Bronchus fibroblast of lung (primary cell): ENCODE data around the gene SWI5. TPM values are rescaled to one million over a fixed set of nuclear protein-coding genes. Genes with fewer than 3 reads are reported as not detected.

Source experiments
- total RNA-seq: library from RNA; depleted of rRNA; stranded (reverse); fragments of >200 nt; gene quantifications from 2 replicates; pipeline ENCODE4 v1.2.3, GENCODE V29; 2015

SWI5 gene
- total RNA-seq, result 44.6 and 49.2 TPM in 2 replicates

GRCh38 chr9:128276008-128276573 lies at the start of gene SWI5:
Gene SWI5, plus strand, starts transcription at chr9:128276276.

GRCh38 chr9:128275198-128276007 lies 673 bp upstream of the SWI5 start, which contains the start of gene GOLGA2:
Gene GOLGA2, minus strand, starts transcription at chr9:128276007. Its CDS starts 31 bp downstream, at chr9:128275976.

GRCh38 chr9:128322404-128323211 lies 46.5 kb downstream of the SWI5 start, which contains the start of the genes COQ4 and TRUB2:
Gene COQ4, plus strand, starts transcription at chr9:128322839. Its CDS starts 20 bp downstream, at chr9:128322859.
Gene TRUB2, minus strand, starts transcription at chr9:128322447. Its CDS starts 39 bp downstream, at chr9:128322408.

Other genes with a start within 250 kb of the SWI5 start
- 9.2 and 10.3 TPM in 2 replicates for gene NAIF1, start 209.0 kb upstream of the SWI5 start, total RNA-seq
- gene SLC25A25, start 208.0 kb upstream of the SWI5 start, total RNA-seq, result 11.1 and 11.4 TPM in 2 replicates
- 63.5 and 70.3 TPM in 2 replicates for gene PTGES2, start 148.5 kb upstream of the SWI5 start, total RNA-seq
- not detected in 2 replicates for gene LCN2, start 126.8 kb upstream of the SWI5 start, total RNA-seq
- 188 and 202 TPM in 2 replicates for gene BBLN, start 116.0 kb upstream of the SWI5 start, total RNA-seq
- gene CIZ1, start 84.7 kb upstream of the SWI5 start, total RNA-seq, result 60.9 and 68.8 TPM in 2 replicates
- 4.5 and 5.7 TPM in 2 replicates for gene DNM1, start 72.9 kb upstream of the SWI5 start, total RNA-seq
- gene GOLGA2, start 269 bp upstream of the SWI5 start, total RNA-seq, result 90.8 and 91.0 TPM in 2 replicates
- gene TRUB2, start 46.2 kb downstream of the SWI5 start, total RNA-seq, result 11.1 and 15.5 TPM in 2 replicates
- 48.3 and 53.5 TPM in 2 replicates for gene COQ4, start 46.6 kb downstream of the SWI5 start, total RNA-seq
- gene SLC27A4, start 64.3 kb downstream of the SWI5 start, total RNA-seq, result 20.7 and 21.1 TPM in 2 replicates
- gene URM1, start 95.1 kb downstream of the SWI5 start, total RNA-seq, result 43.3 and 45.6 TPM in 2 replicates
- 58.6 and 63.5 TPM in 2 replicates for gene CERCAM, start 144.6 kb downstream of the SWI5 start, total RNA-seq
- gene ODF2, start 179.7 kb downstream of the SWI5 start, total RNA-seq, result 41.8 and 44.0 TPM in 2 replicates
- gene GLE1, start 228.4 kb downstream of the SWI5 start, total RNA-seq, result 28.1 TPM in 2 replicates